ENCODE data around the gene ZNF625.

ZNF625 gene

GRCh38 chr19:12156223-12157058, at the start of gene ZNF625:
ZNF625 (minus strand) TSS chr19:12156734; CDS start chr19:12156558, 176 bp downstream.
- DNase-seq (ENCODE audit: low read depth in 2 of 2): peak; percentile 39 to 44

- DNase-seq (ENCODE audit: low read depth in 2 of 2): no peak
Observed at GRCh38 chr19:12205296-12205695, 48.8 kb upstream of the ZNF625 start.

- peak; percentile 41 to 44 for DNase-seq (ENCODE audit: low read depth in 2 of 2)
Observed at GRCh38 chr19:12202250-12202649, 45.7 kb upstream of the ZNF625 start.

- no peak for DNase-seq (ENCODE audit: low read depth in 2 of 2)
Observed at GRCh38 chr19:12199757-12200419, 43.4 kb upstream of the ZNF625 start.

GRCh38 chr19:12198136-12198535, 41.6 kb upstream of the ZNF625 start:
- no peak for DNase-seq (ENCODE audit: low read depth in 2 of 2)

- peak; percentile 56 to 73 for DNase-seq (ENCODE audit: low read depth in 2 of 2)
Observed at GRCh38 chr19:12194827-12195731, 38.5 kb upstream of the ZNF625 start.

- DNase-seq (ENCODE audit: low read depth in 2 of 2): no peak
Observed at GRCh38 chr19:12187625-12188024, 31.1 kb upstream of the ZNF625 start.

- no peak for DNase-seq (ENCODE audit: low read depth in 2 of 2)
Observed at GRCh38 chr19:12180377-12180776, 23.8 kb upstream of the ZNF625 start.

- no peak for DNase-seq (ENCODE audit: low read depth in 2 of 2)
Observed at GRCh38 chr19:12166626-12167025, 10.1 kb upstream of the ZNF625 start.

GRCh38 chr19:12163826-12164225, 7.3 kb upstream of the ZNF625 start:
- no peak for DNase-seq (ENCODE audit: low read depth in 2 of 2)

GRCh38 chr19:12162882-12163806, 6.6 kb upstream of the ZNF625 start, which contains the start of gene ZNF136:
ZNF136 (plus strand) TSS chr19:12163096; CDS start chr19:12163204, 108 bp downstream.
- peak; percentile 84 to 92 for DNase-seq (ENCODE audit: low read depth in 2 of 2)

GRCh38 chr19:12162513-12162881, 6.0 kb upstream of the ZNF625 start:
- DNase-seq (ENCODE audit: low read depth in 2 of 2): no peak

GRCh38 chr19:12159773-12160414, 3.4 kb upstream of the ZNF625 start:
- no peak for DNase-seq (ENCODE audit: low read depth in 2 of 2)

- DNase-seq (ENCODE audit: low read depth in 2 of 2): no peak
Observed at GRCh38 chr19:12155324-12155860, 1.1 kb downstream of the ZNF625 start.

GRCh38 chr19:12145348-12145747, 11.2 kb downstream of the ZNF625 start:
- no peak for DNase-seq (ENCODE audit: low read depth in 2 of 2)

GRCh38 chr19:12141405-12141736, 15.2 kb downstream of the ZNF625 start:
- DNase-seq (ENCODE audit: low read depth in 2 of 2): no peak

- peak; percentile 80 to 84 for DNase-seq (ENCODE audit: low read depth in 2 of 2)
Observed at GRCh38 chr19:12140545-12141404, 15.8 kb downstream of the ZNF625 start.

GRCh38 chr19:12139885-12140544, 16.5 kb downstream of the ZNF625 start, which contains the start of gene ZNF20:
ZNF20 (minus strand) TSS chr19:12140350; CDS start chr19:12140182, 168 bp downstream.
- DNase-seq (ENCODE audit: low read depth in 2 of 2): peak; percentile 88

GRCh38 chr19:12139269-12139668, 17.3 kb downstream of the ZNF625 start:
- no peak for DNase-seq (ENCODE audit: low read depth in 2 of 2)

Measured in stimulated activated CD4-positive, alpha-beta T cell treated with anti-CD3 and anti-CD28 coated beads, Interleukin-4, amount 100 ng/mL, for 48 hours (primary cell).